Measurements from ENCODE around the gene ANKRD36.
A peak's percentile ranks its signal among the peaks of the same experiment; 100 is the strongest.
"Not testable (repeated sequence)": the region's sequence is repeated elsewhere in the genome, so short reads cannot be mapped to it uniquely, and the experiment has no call there.

Gene ANKRD36

DNA sequence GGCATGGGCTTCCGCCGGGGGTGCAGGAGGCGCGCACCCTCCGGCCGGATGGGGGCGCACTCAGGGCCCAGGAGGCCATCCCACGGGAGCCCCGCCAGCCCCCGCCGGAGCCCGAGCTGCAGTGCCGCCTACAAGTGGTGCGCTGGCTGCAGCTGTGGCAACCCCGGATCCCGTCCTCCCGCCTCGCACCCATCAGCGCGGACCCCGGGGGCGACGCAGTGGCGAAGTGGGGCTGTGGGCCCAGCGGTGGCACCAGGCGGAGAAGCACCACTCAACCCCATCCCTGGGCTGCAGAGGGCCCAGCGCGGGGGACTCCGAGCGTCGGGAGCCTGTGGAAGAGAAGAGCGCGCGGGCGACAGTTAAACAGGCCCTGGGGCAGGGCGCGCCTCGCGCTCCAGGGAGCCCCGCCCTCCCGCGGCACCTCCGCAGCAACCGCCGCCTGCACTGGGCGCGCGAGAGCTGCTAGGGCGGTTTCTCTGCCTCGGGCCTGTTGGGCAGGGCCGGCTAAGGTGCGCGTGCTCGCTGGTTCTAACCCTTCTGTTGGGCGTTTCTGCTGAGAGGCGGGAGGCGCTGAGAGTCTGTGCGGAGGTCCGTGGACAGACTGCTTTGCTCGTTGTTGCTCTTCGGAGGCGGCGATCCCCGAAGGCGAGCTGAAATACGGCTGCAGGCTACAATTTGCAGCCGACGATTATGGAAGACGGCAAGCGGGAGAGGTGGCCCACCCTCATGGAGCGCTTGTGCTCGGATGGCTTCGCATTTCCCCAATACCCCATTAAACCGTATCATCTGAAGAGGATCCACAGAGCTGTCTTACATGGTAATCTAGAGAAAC, at the start of gene ANKRD36:
ANKRD36 (plus strand) TSS at position 104 of the 832 bp plus-strand sequence; CDS start at position 691, 587 bp downstream.
- not testable (repeated sequence) for H3K9me3 ChIP-seq (ENCODE audit: low read length); H3K9ac ChIP-seq (ENCODE audit: low read length); H3K27me3 ChIP-seq (ENCODE audit: control insufficient read depth in 1 of 2, insufficient read depth in 2 of 2, low read length in 2 of 2); H3K36me3 ChIP-seq (ENCODE audit: insufficient read depth, low read length); H3K4me1 ChIP-seq (ENCODE audit: insufficient read depth, low read length)
- Histone ChIP-seq H3K4me3 (ENCODE audit: low read depth in 1 of 2, low read length in 2 of 2) (peak within 1 kb of the TSS; percentile 47 to 56), H3K27ac (ENCODE audit: low read depth, low read length) (peak within 1 kb of the TSS; percentile 93)

DNA sequence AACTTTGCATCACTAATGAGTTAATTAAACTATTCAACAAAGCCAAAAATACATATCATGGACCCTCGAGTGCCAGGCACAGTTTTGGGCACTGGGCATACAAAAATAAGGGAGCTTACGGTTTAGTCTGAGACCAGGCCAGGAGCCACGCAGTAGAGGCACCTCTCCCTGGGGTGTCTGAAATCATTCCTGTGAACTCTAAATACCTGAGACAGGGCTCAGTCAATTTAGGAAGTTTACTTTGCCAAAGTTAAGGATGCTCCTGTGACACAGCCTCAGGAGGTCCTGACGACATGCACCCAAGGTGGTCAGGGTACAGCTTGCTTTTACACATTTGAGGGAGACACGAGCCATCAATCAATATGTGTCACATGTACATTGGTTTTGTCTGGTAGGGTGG, 46.9 kb upstream of the ANKRD36 start:
- H3K27me3 ChIP-seq (ENCODE audit: control insufficient read depth in 1 of 2, insufficient read depth in 2 of 2, low read length in 2 of 2); H3K4me3 ChIP-seq (ENCODE audit: low read depth in 1 of 2, low read length in 2 of 2): not testable (repeated sequence)

DNA sequence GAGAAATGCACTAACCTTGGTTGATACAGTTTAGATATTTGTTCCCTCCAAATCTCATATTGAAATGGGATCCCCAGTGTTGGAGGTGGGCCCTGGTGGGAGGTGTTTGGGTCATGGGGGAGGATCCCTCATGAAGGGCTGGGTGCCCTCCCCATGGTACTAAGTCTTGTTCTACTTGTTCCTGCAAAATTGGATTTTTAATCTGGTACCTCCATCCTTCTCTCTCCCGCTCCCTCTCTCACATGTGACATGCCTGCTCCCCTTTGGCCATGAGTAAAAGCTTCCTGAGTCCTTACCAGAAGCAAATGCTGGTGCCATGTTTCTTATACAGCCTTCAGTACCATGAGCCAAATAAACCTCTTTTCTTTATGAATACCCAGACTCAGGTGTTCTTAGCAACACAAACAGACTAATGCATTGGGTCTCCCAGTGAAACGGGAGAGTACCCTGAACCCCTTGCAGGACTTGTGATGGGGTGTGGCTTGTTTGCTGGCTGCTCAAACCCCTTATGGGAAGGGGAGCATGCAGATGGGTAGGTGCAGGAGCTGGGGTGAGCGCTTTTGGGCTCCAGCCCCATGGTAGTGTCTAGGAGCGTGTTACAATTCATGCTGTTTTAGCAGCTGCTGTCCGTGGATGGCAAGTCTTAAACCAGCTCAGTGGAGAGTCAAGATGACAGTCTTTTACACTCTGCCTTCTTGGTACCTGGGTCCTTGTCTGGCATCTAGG, 45.5 kb upstream of the ANKRD36 start:
- Histone ChIP-seq H3K4me1 (ENCODE audit: insufficient read depth, low read length) (no peaks in the 10 kb centered on the region), H3K9ac (ENCODE audit: low read length) (no peak overlapping the region), H3K36me3 (ENCODE audit: insufficient read depth, low read length) (no peaks in the 10 kb centered on the region), H3K4me3 (ENCODE audit: low read depth in 1 of 2, low read length in 2 of 2) (no peak overlapping the region), H3K27me3 (ENCODE audit: control insufficient read depth in 1 of 2, insufficient read depth in 2 of 2, low read length in 2 of 2) (no peaks in the 10 kb centered on the region), H3K27ac (ENCODE audit: low read depth, low read length) (no peak overlapping the region), H3K9me3 (ENCODE audit: low read length) (no peaks in the 10 kb centered on the region)

More for the DNA sequence above, 46.9 kb upstream of the ANKRD36 start:
- not testable (repeated sequence) for H3K9ac ChIP-seq (ENCODE audit: low read length); H3K4me1 ChIP-seq (ENCODE audit: insufficient read depth, low read length); H3K9me3 ChIP-seq (ENCODE audit: low read length); H3K27ac ChIP-seq (ENCODE audit: low read depth, low read length); H3K36me3 ChIP-seq (ENCODE audit: insufficient read depth, low read length)

DNA sequence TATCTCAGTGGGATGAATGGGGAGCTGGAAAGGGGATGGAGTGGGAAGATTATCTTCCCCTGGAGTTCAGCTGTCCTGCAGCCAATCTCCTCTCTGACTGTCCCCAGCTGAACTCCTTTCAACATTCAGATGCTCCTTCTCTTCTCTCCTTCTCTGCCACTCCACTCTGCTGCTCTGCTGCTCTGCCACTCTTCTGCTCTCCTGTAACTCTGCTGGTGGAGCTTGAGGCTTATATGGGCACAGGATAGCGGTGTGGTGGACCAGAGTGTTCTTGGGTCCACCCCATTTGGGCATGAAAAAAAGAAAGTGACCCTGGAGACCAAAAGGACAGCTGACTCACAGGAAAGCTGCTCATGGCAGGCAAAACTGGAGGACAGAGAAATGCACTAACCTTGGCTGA, 44.9 kb upstream of the ANKRD36 start:
- H3K9me3 ChIP-seq (ENCODE audit: low read length), result no peaks in the 10 kb centered on the region
- no peak overlapping the region for H3K9ac ChIP-seq (ENCODE audit: low read length)
- no peaks in the 10 kb centered on the region for H3K27me3 ChIP-seq (ENCODE audit: control insufficient read depth in 1 of 2, insufficient read depth in 2 of 2, low read length in 2 of 2)
- no peak overlapping the region for H3K27ac ChIP-seq (ENCODE audit: low read depth, low read length)
- H3K36me3 ChIP-seq (ENCODE audit: insufficient read depth, low read length), result no peaks in the 10 kb centered on the region
- no peaks in the 10 kb centered on the region for H3K4me1 ChIP-seq (ENCODE audit: insufficient read depth, low read length)
- H3K4me3 ChIP-seq (ENCODE audit: low read depth in 1 of 2, low read length in 2 of 2), result no peak overlapping the region

DNA sequence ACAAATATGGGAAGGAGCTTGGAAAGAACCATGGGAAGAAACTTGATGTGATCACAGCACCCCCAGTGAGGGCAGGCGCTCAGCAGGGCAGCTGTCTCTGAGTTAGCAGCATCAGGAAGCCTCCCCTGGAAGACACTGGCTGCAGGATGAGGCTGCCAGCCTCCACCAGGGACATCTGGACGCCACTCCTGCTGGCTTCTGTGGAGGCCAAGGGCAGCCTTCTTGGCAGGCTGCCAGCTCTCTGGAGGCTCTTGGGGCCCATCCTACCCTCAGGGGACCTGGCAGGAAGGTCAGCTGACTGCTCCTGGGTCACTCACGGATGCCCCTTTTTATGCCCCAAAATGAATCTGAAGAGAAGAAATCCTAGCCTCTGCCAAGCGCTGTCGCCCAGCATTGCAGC, 44.2 kb upstream of the ANKRD36 start:
- H3K27me3 ChIP-seq (ENCODE audit: control insufficient read depth in 1 of 2, insufficient read depth in 2 of 2, low read length in 2 of 2); H3K36me3 ChIP-seq (ENCODE audit: insufficient read depth, low read length); H3K4me1 ChIP-seq (ENCODE audit: insufficient read depth, low read length); H3K27ac ChIP-seq (ENCODE audit: low read depth, low read length); H3K9me3 ChIP-seq (ENCODE audit: low read length); H3K9ac ChIP-seq (ENCODE audit: low read length); H3K4me3 ChIP-seq (ENCODE audit: low read depth in 1 of 2, low read length in 2 of 2): not testable (repeated sequence)

GRCh38 chr2:97070915-97071314, 42.0 kb upstream of the ANKRD36 start:
- H3K4me3 ChIP-seq (ENCODE audit: low read depth in 1 of 2, low read length in 2 of 2); H3K9me3 ChIP-seq (ENCODE audit: low read length); H3K27me3 ChIP-seq (ENCODE audit: control insufficient read depth in 1 of 2, insufficient read depth in 2 of 2, low read length in 2 of 2); H3K36me3 ChIP-seq (ENCODE audit: insufficient read depth, low read length); H3K9ac ChIP-seq (ENCODE audit: low read length); H3K4me1 ChIP-seq (ENCODE audit: insufficient read depth, low read length); H3K27ac ChIP-seq (ENCODE audit: low read depth, low read length): not testable (repeated sequence)

DNA sequence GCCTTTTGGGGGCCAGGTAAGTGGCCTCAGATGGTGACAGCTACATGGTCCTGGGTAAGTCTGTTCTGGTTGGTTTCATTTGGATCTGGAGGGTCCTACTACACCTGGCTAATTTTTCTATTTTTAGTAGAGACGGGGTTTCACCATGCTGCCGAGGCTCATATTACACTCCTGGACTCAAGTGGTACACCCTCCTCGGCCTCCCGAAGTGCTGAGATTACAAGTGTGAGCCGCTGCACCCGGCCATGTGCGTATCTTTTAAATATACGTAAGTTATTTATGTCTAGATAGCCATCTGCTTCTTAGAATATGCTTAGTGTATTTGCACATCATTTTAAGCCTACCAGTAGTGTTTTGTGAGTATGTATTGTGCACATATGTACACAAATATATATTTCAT, 35.7 kb upstream of the ANKRD36 start:
- H3K4me1 ChIP-seq (ENCODE audit: insufficient read depth, low read length); H3K27me3 ChIP-seq (ENCODE audit: control insufficient read depth in 1 of 2, insufficient read depth in 2 of 2, low read length in 2 of 2); H3K27ac ChIP-seq (ENCODE audit: low read depth, low read length); H3K36me3 ChIP-seq (ENCODE audit: insufficient read depth, low read length); H3K4me3 ChIP-seq (ENCODE audit: low read depth in 1 of 2, low read length in 2 of 2); H3K9ac ChIP-seq (ENCODE audit: low read length); H3K9me3 ChIP-seq (ENCODE audit: low read length): not testable (repeated sequence)

GRCh38 chr2:97080855-97081254, 32.1 kb upstream of the ANKRD36 start:
- H3K4me3 ChIP-seq (ENCODE audit: low read depth in 1 of 2, low read length in 2 of 2); H3K9me3 ChIP-seq (ENCODE audit: low read length): not testable (repeated sequence)

GRCh38 chr2:97082206-97082605, 30.7 kb upstream of the ANKRD36 start:
- H3K9me3 ChIP-seq (ENCODE audit: low read length); H3K27ac ChIP-seq (ENCODE audit: low read depth, low read length); H3K36me3 ChIP-seq (ENCODE audit: insufficient read depth, low read length); H3K27me3 ChIP-seq (ENCODE audit: control insufficient read depth in 1 of 2, insufficient read depth in 2 of 2, low read length in 2 of 2); H3K4me3 ChIP-seq (ENCODE audit: low read depth in 1 of 2, low read length in 2 of 2); H3K9ac ChIP-seq (ENCODE audit: low read length); H3K4me1 ChIP-seq (ENCODE audit: insufficient read depth, low read length): not testable (repeated sequence)

More at GRCh38 chr2:97080855-97081254, 32.1 kb upstream of the ANKRD36 start:
- H3K4me1 ChIP-seq (ENCODE audit: insufficient read depth, low read length); H3K9ac ChIP-seq (ENCODE audit: low read length); H3K27me3 ChIP-seq (ENCODE audit: control insufficient read depth in 1 of 2, insufficient read depth in 2 of 2, low read length in 2 of 2); H3K27ac ChIP-seq (ENCODE audit: low read depth, low read length); H3K36me3 ChIP-seq (ENCODE audit: insufficient read depth, low read length): not testable (repeated sequence)

DNA sequence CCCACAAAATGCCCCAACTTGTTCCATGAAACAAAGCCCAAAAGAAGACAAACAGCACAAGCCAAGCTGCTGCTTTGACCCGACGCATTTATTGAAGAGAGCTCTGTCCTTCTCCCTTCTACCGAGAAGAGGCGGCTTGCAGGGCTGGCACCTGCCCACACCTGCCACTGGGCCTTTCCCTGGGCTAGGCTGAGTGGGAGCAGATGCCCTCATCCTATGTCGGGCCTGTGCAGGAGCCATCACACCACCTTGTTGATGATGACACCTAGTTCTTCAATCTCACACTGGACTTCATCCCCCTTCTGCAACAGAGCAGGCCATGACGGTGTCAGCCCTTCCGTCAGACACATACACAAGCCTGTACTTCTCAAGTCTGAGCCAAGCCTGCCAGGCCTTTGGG, 29.4 kb upstream of the ANKRD36 start:
- H3K9ac ChIP-seq (ENCODE audit: low read length); H3K4me1 ChIP-seq (ENCODE audit: insufficient read depth, low read length); H3K4me3 ChIP-seq (ENCODE audit: low read depth in 1 of 2, low read length in 2 of 2); H3K36me3 ChIP-seq (ENCODE audit: insufficient read depth, low read length); H3K27ac ChIP-seq (ENCODE audit: low read depth, low read length); H3K27me3 ChIP-seq (ENCODE audit: control insufficient read depth in 1 of 2, insufficient read depth in 2 of 2, low read length in 2 of 2); H3K9me3 ChIP-seq (ENCODE audit: low read length): not testable (repeated sequence)

DNA sequence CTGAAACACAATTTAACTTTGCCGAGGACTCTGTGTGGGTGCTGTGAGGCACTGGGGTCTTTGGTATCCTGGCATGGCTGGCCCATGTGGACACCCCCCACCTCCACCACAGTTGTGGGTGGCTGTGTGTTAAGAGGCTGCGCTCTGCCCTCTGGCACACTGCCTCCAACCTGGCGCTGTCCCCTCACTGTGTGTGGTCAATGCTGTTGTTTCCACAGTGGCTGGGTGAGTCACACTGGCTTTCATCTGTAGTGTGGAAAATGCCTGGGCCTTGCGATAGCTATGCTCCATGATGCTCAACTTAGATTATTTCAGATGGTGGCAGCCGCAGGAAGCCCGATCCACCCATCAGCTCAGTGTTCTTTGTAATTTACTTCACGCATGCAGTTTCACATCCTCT, 27.9 kb upstream of the ANKRD36 start:
- not testable (repeated sequence) for H3K9me3 ChIP-seq (ENCODE audit: low read length); H3K9ac ChIP-seq (ENCODE audit: low read length); H3K36me3 ChIP-seq (ENCODE audit: insufficient read depth, low read length); H3K4me3 ChIP-seq (ENCODE audit: low read depth in 1 of 2, low read length in 2 of 2); H3K4me1 ChIP-seq (ENCODE audit: insufficient read depth, low read length); H3K27me3 ChIP-seq (ENCODE audit: control insufficient read depth in 1 of 2, insufficient read depth in 2 of 2, low read length in 2 of 2); H3K27ac ChIP-seq (ENCODE audit: low read depth, low read length)

DNA sequence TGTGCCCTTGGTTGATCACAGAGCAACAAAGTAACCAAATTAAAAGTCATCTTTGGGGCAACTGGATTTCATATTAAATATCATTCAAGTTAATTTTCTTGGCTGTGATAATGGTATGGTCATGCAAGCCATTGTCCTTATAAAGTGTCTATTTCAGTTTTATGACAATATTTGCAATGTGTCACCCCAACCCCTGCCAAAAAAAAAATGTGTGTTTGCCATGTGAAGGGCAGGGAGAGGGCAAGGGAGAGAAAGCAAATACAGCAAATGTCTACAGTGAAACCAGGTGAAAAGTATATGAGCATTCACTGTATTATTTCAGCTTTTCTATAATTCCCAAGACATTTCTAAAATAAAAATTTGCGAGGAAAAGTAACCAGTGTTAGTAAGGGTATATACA, 24.2 kb upstream of the ANKRD36 start:
- not testable (repeated sequence) for H3K27ac ChIP-seq (ENCODE audit: low read depth, low read length); H3K36me3 ChIP-seq (ENCODE audit: insufficient read depth, low read length); H3K9ac ChIP-seq (ENCODE audit: low read length); H3K4me1 ChIP-seq (ENCODE audit: insufficient read depth, low read length); H3K4me3 ChIP-seq (ENCODE audit: low read depth in 1 of 2, low read length in 2 of 2); H3K9me3 ChIP-seq (ENCODE audit: low read length); H3K27me3 ChIP-seq (ENCODE audit: control insufficient read depth in 1 of 2, insufficient read depth in 2 of 2, low read length in 2 of 2)

Measured in muscle layer of colon (tissue), 2 donors.